ENCODE data around the gene ATP6V0D1.

ATP6V0D1 gene

GRCh38 chr16:67445913-67446907, 34.7 kb downstream of the ATP6V0D1 start:
- DNase-seq (ENCODE audit: low read depth in 1 of 2, low spot score in 1 of 2) = no peak

- DNase-seq (ENCODE audit: low read depth in 1 of 2, low spot score in 1 of 2) = no peak
These were observed 35.5 kb downstream of the ATP6V0D1 start for GRCh38 chr16:67445441-67445912.

GRCh38 chr16:67445126-67445426, 35.9 kb downstream of the ATP6V0D1 start:
- DNase-seq (ENCODE audit: low read depth in 1 of 2, low spot score in 1 of 2) = no peak

- no peak for DNase-seq (ENCODE audit: low read depth in 1 of 2, low spot score in 1 of 2)
These were observed 36.5 kb downstream of the ATP6V0D1 start for GRCh38 chr16:67444259-67445125.

GRCh38 chr16:67443265-67443664, 37.7 kb downstream of the ATP6V0D1 start:
- DNase-seq (ENCODE audit: low read depth in 1 of 2, low spot score in 1 of 2) = no peak

- no peak for DNase-seq (ENCODE audit: low read depth in 1 of 2, low spot score in 1 of 2)
These were observed 38.2 kb downstream of the ATP6V0D1 start for GRCh38 chr16:67442581-67443255.

- DNase-seq (ENCODE audit: low read depth in 1 of 2, low spot score in 1 of 2) = no peak
These were observed 39.0 kb downstream of the ATP6V0D1 start for GRCh38 chr16:67441907-67442306.

- no peak for DNase-seq (ENCODE audit: low read depth in 1 of 2, low spot score in 1 of 2)
These were observed 39.6 kb downstream of the ATP6V0D1 start for GRCh38 chr16:67441271-67441753.

- DNase-seq (ENCODE audit: low read depth in 1 of 2, low spot score in 1 of 2) = no peak
These were observed 42.0 kb downstream of the ATP6V0D1 start for GRCh38 chr16:67438824-67439393.

GRCh38 chr16:67438098-67438791, 42.7 kb downstream of the ATP6V0D1 start:
- no peak for DNase-seq (ENCODE audit: low read depth in 1 of 2, low spot score in 1 of 2)

GRCh38 chr16:67437513-67437912, 43.4 kb downstream of the ATP6V0D1 start:
- no peak for DNase-seq (ENCODE audit: low read depth in 1 of 2, low spot score in 1 of 2)

- DNase-seq (ENCODE audit: low read depth in 1 of 2, low spot score in 1 of 2) = no peak
These were observed 44.2 kb downstream of the ATP6V0D1 start for GRCh38 chr16:67436640-67437193.

GRCh38 chr16:67435758-67436164, 45.2 kb downstream of the ATP6V0D1 start:
- DNase-seq (ENCODE audit: low read depth in 1 of 2, low spot score in 1 of 2) = no peak

GRCh38 chr16:67433131-67433719, 47.7 kb downstream of the ATP6V0D1 start:
- DNase-seq (ENCODE audit: low read depth in 1 of 2, low spot score in 1 of 2) = no peak

- DNase-seq (ENCODE audit: low read depth in 1 of 2, low spot score in 1 of 2) = no peak
These were observed 48.5 kb downstream of the ATP6V0D1 start for GRCh38 chr16:67432506-67432890.

GRCh38 chr16:67431775-67432505, 49.0 kb downstream of the ATP6V0D1 start:
- DNase-seq (ENCODE audit: low read depth in 1 of 2, low spot score in 1 of 2) = no peak

GRCh38 chr16:67430977-67431774, 49.8 kb downstream of the ATP6V0D1 start, which contains the start of gene HSD11B2:
Gene HSD11B2 (plus strand): TSS chr16:67431121. CDS start chr16:67431249, 128 bp downstream.
- no peak for DNase-seq (ENCODE audit: low read depth in 1 of 2, low spot score in 1 of 2)

- DNase-seq (ENCODE audit: low read depth in 1 of 2, low spot score in 1 of 2) = no peak
These were observed 50.4 kb downstream of the ATP6V0D1 start for GRCh38 chr16:67430504-67430976.

Measured in activated T-helper 1 cell treated with anti-CD3 and anti-CD28 coated beads, Interleukin-2, amount 50 U/mL, for 16 hours (primary cell).